NT2/D1 (cell line): ENCODE results near the gene TERT.

Experiments
- SUZ12 ChIP-seq: IDR thresholded peaks from 2 replicates; pipeline ENCODE4 v1.6.1; 2011; ENCODE audit not compliant: insufficient read length, insufficient read depth; ENCODE audit errors: extremely low read depth
- YY1 ChIP-seq: IDR thresholded peaks from 2 replicates; pipeline ENCODE4 v1.6.1; 2011; ENCODE audit not compliant: insufficient read length, insufficient read depth
- ZNF274 ChIP-seq: IDR thresholded peaks from 2 replicates; pipeline ENCODE4 v1.6.1; 2011; ENCODE audit warnings: mild to moderate bottlenecking, low read depth, low read length

- TF ChIP-seq YY1 (no peak), ZNF274 (no peak), SUZ12 (no peak)
These were observed 39.1 kb upstream of the TERT start for GRCh38 chr5:1333986-1334385.
